Panc1 (cell line): ENCODE data around the gene MORC3. TPM values are rescaled to one million over a fixed set of nuclear protein-coding genes. Genes with fewer than 3 reads are reported as not detected.

Source experiments
- ATAC-seq: fragments of 200-7000 bp; cut with Tn5 transposase; 2 replicates; pipeline ENCODE4 v1.9.1; 2020; ENCODE audit warnings: mild to moderate bottlenecking, moderate library complexity
- BruUV-seq: library from RNA; stranded (reverse); fragments of 400-500 nt; replicated peaks from 2 replicates; lab custom pipeline; 2021; lab: Mats Ljungman, UMichigan
- CTCF ChIA-PET: fragments of 300-600 bp; sonication (Branson Sonifier 250); formaldehyde crosslinking; loops from one replicate; lab custom pipeline; 2022; ENCODE audit warnings: antibody characterized with exemption; lab: Charles Lee
- POLR2A ChIA-PET: fragments of 300-600 bp; sonication (Branson Sonifier 250); formaldehyde crosslinking; loops from one replicate; lab custom pipeline; 2022; ENCODE audit warnings: antibody characterized with exemption; lab: Charles Lee
- DNase-seq: peaks from one replicate; pipeline ENCODE4 v3.0.0-alpha.2; 2010; ENCODE audit warnings: low read depth, low spot score
- H3K27ac ChIP-seq: 2 replicates; pipeline ENCODE4 v1.5.1; 2011; ENCODE audit warnings: mild to moderate bottlenecking, low read length, inconsistent platforms
- H3K27me3 ChIP-seq: fragments of 200-500 bp; sonication (Bioruptor generic); 2 replicates; pipeline ENCODE4 v1.6.0; 2014; ENCODE audit warnings: low read length, inconsistent platforms; ENCODE audit not compliant: control insufficient read depth, insufficient read depth
- H3K36me3 ChIP-seq: fragments of 200-500 bp; sonication (Bioruptor generic); 2 replicates; pipeline ENCODE4 v1.5.1; 2014; ENCODE audit warnings: inconsistent platforms, mild to moderate bottlenecking, low read length, moderate library complexity; ENCODE audit not compliant: control insufficient read depth, insufficient read depth
- H3K4me1 ChIP-seq: 2 replicates; pipeline ENCODE4 v1.5.1; 2011; ENCODE audit warnings: inconsistent platforms, mild to moderate bottlenecking, low read length, moderate library complexity; ENCODE audit not compliant: control insufficient read depth, insufficient read depth
- H3K4me3 ChIP-seq, 2 experiments: 2 replicates each; pipeline ENCODE4 v1.5.1; 2011 to 2012; ENCODE audit warnings: low read depth in 2 of 2, low read length in 2 of 2, mild to moderate bottlenecking in 2 of 2, inconsistent platforms in 1 of 2, moderate library complexity in 1 of 2
- H3K9me3 ChIP-seq: fragments of 200-500 bp; sonication (Bioruptor generic); 2 replicates; pipeline ENCODE4 v1.5.1; 2014; ENCODE audit warnings: low read depth, mild to moderate bottlenecking, inconsistent platforms, low read length, moderate library complexity; ENCODE audit not compliant: control insufficient read depth, insufficient read depth
- POLR2AphosphoS5 ChIP-seq: IDR thresholded peaks from 2 replicates; pipeline ENCODE4 v1.6.1; 2012; ENCODE audit warnings: mild to moderate bottlenecking, low read depth, low read length, moderate library complexity
- SIN3A ChIP-seq: IDR thresholded peaks from 2 replicates; pipeline ENCODE4 v1.6.1; 2012; ENCODE audit warnings: low read depth, mild to moderate bottlenecking, low read length, moderate library complexity, borderline replicate concordance; ENCODE audit not compliant: insufficient read depth
- TCF7L2 ChIP-seq: IDR thresholded peaks from 2 replicates; pipeline ENCODE4 v1.6.1; 2011; ENCODE audit warnings: mild to moderate bottlenecking, low read depth, low read length, inconsistent platforms
- in situ Hi-C: cut with HindIII; loops from 2 replicates; pipeline ENCODE4 v1.10.0; 2016; ENCODE audit warnings: low sequenced_read_pairs, low pct_unique_long_range_greater_than_20kb
- intact Hi-C: fragments of 100-400 bp; cut with micrococcal nuclease; formaldehyde crosslinking; loops from one replicate; pipeline ENCODE4 v1.10.0; 2022; ENCODE audit not compliant: unreplicated experiment
- total RNA-seq: library from RNA; stranded (reverse); gene quantifications from one replicate; pipeline ENCODE4 v1.2.1, GENCODE V29; 2021; ENCODE audit not compliant: unreplicated experiment
- TF ChIP-seq, protein P1 (sequence below): fragments of 450-650 bp; IDR thresholded peaks from 2 replicates; pipeline ENCODE4 v1.5.1; 2017; ENCODE audit warnings: mild to moderate bottlenecking
- TF ChIP-seq, protein P2 (sequence below), 2 experiments: IDR thresholded peaks; 2 replicates each; pipeline ENCODE4 v1.6.1; 2011 to 2012; ENCODE audit warnings: low read depth in 2 of 2, control low read depth in 1 of 2, low read length in 1 of 2, mild to moderate bottlenecking in 1 of 2, moderate library complexity in 1 of 2; ENCODE audit not compliant: insufficient read depth in 1 of 2

Gene MORC3
- total RNA-seq, 1 experiment from 2014 or later: 16.8 TPM

DNA sequence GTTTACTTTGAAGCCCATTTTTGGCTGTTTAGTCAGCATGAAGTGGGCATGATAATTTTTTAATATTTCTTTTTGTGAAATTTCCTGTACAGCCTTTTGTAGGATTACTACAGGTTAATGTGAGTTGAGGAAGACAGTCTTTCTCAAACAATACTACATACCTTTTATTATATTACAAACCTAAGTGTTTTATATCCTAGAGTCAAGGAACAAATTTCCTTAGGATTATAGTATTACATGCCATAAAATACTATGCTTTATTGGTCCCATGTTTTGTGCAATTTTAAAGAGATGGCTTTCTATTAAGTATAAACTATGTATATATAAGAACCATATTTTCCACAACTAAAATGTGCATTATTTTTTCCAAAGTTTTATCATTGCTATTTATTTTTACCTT, 56.0 kb downstream of the MORC3 start:
- ChIA-PET POLR2A (no interaction called here), CTCF (no interaction called here)
- intact Hi-C loops: no loop called here
- H3K36me3 ChIP-seq: peaks cover 7% of the 10 kb centered on the region
- in situ Hi-C loops: no loop called here
- no peak for TF ChIP-seq SIN3A
- TF ChIP-seq, protein P1, sequence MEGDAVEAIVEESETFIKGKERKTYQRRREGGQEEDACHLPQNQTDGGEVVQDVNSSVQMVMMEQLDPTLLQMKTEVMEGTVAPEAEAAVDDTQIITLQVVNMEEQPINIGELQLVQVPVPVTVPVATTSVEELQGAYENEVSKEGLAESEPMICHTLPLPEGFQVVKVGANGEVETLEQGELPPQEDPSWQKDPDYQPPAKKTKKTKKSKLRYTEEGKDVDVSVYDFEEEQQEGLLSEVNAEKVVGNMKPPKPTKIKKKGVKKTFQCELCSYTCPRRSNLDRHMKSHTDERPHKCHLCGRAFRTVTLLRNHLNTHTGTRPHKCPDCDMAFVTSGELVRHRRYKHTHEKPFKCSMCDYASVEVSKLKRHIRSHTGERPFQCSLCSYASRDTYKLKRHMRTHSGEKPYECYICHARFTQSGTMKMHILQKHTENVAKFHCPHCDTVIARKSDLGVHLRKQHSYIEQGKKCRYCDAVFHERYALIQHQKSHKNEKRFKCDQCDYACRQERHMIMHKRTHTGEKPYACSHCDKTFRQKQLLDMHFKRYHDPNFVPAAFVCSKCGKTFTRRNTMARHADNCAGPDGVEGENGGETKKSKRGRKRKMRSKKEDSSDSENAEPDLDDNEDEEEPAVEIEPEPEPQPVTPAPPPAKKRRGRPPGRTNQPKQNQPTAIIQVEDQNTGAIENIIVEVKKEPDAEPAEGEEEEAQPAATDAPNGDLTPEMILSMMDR: no peak
- no peak for TF ChIP-seq POLR2AphosphoS5
- TF ChIP-seq, protein P2, sequence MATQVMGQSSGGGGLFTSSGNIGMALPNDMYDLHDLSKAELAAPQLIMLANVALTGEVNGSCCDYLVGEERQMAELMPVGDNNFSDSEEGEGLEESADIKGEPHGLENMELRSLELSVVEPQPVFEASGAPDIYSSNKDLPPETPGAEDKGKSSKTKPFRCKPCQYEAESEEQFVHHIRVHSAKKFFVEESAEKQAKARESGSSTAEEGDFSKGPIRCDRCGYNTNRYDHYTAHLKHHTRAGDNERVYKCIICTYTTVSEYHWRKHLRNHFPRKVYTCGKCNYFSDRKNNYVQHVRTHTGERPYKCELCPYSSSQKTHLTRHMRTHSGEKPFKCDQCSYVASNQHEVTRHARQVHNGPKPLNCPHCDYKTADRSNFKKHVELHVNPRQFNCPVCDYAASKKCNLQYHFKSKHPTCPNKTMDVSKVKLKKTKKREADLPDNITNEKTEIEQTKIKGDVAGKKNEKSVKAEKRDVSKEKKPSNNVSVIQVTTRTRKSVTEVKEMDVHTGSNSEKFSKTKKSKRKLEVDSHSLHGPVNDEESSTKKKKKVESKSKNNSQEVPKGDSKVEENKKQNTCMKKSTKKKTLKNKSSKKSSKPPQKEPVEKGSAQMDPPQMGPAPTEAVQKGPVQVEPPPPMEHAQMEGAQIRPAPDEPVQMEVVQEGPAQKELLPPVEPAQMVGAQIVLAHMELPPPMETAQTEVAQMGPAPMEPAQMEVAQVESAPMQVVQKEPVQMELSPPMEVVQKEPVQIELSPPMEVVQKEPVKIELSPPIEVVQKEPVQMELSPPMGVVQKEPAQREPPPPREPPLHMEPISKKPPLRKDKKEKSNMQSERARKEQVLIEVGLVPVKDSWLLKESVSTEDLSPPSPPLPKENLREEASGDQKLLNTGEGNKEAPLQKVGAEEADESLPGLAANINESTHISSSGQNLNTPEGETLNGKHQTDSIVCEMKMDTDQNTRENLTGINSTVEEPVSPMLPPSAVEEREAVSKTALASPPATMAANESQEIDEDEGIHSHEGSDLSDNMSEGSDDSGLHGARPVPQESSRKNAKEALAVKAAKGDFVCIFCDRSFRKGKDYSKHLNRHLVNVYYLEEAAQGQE (IDR thresholded peaks at IDR 0.05; ENCODE audit: insufficient read depth in 1 of 2, low read depth in 2 of 2, low read length in 1 of 2): no peak
- TF ChIP-seq TCF7L2: no peak
- BruUV-seq: no TSS peak
- no peak for DNase-seq
- H3K27me3 ChIP-seq: no peaks in the 10 kb centered on the region
- no peak for ATAC-seq
- H3K4me1 ChIP-seq: no peaks in the 10 kb centered on the region
- H3K9me3 ChIP-seq: no peaks in the 10 kb centered on the region
- no peak overlapping the region for H3K4me3 ChIP-seq
- H3K27ac ChIP-seq: no peak overlapping the region

DNA sequence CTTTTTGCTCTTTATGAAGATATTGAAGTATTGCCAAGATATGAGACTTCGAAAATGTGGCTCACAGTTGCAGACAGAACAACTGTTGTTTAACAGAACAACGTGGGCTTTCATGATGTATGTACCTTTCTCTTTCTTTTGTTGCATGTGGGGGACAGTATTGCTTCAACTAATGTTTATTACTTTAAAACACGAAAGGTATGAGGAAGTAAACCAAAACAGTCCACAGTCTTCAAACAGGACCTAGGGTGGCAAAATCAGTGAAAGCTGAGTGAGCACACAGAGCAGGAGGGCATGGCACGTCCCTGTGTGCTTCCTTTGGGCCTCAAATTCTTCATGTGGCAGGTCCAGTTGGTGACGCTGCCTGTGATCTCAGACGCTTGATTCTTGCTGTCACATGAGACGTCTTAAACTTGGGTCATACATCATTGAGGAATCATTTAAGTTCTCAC, 57.4 kb downstream of the MORC3 start:
- intact Hi-C loops (no loop called here), in situ Hi-C loops (no loop called here)
- no peak for DNase-seq
- BruUV-seq: no TSS peak
- TF ChIP-seq, protein P1: no peak
- TF ChIP-seq, protein P2 (IDR thresholded peaks at IDR 0.05; ENCODE audit: insufficient read depth in 1 of 2, low read depth in 2 of 2, low read length in 1 of 2): no peak
- TF ChIP-seq POLR2AphosphoS5 (no peak), SIN3A (no peak), TCF7L2 (no peak)
- H3K27me3 ChIP-seq: no peaks in the 10 kb centered on the region
- ChIA-PET CTCF (no interaction called here), POLR2A (interaction anchor here (0.7 kb wide), 1 partner anchor 58 kb away, joined by 5 read pairs; no protein-coding TSS in a partner anchor)
- H3K27ac ChIP-seq: no peak overlapping the region
- H3K4me1 ChIP-seq: no peaks in the 10 kb centered on the region
- H3K9me3 ChIP-seq: no peaks in the 10 kb centered on the region
- no peak for ATAC-seq
- no peak overlapping the region for H3K4me3 ChIP-seq
- H3K36me3 ChIP-seq: peaks cover 3% of the 10 kb centered on the region
